ENCODE results near the gene RBM33.

RBM33 gene

GRCh38 chr7:155754165-155754564, 109.7 kb downstream of the RBM33 start:
- TF ChIP-seq USF1 (IDR thresholded peaks at IDR 0.05): no peak
- TF ChIP-seq EGR1 (IDR thresholded peaks at IDR 0.05): no peak
- no peak for TF ChIP-seq TCF12 (IDR thresholded peaks at IDR 0.05; ENCODE audit: low read depth)
- no peak for TF ChIP-seq CEBPB (IDR thresholded peaks at IDR 0.05)
- no peak for TF ChIP-seq ZBTB7A (IDR thresholded peaks at IDR 0.05; ENCODE audit: low read depth)
- TF ChIP-seq TAF1 (IDR thresholded peaks at IDR 0.05; ENCODE audit: low read depth): no peak
- no peak for TF ChIP-seq REST (IDR thresholded peaks at IDR 0.05; ENCODE audit: low read depth)
- TF ChIP-seq RAD21 (IDR thresholded peaks at IDR 0.05; ENCODE audit: low read depth): no peak
- TF ChIP-seq MAX (IDR thresholded peaks at IDR 0.05): no peak
- TF ChIP-seq EP300 (IDR thresholded peaks at IDR 0.05; ENCODE audit: borderline replicate concordance): no peak
- TF ChIP-seq NFIC (IDR thresholded peaks at IDR 0.05): no peak
- TF ChIP-seq TEAD4 (IDR thresholded peaks at IDR 0.05): no peak
- TF ChIP-seq YY1 (IDR thresholded peaks at IDR 0.05; ENCODE audit: low read depth): no peak
- no peak for TF ChIP-seq FOXM1 (IDR thresholded peaks at IDR 0.05; ENCODE audit: borderline replicate concordance, low read depth)

- TF ChIP-seq RAD21 (IDR thresholded peaks at IDR 0.05; ENCODE audit: low read depth): no peak
- no peak for TF ChIP-seq YY1 (IDR thresholded peaks at IDR 0.05; ENCODE audit: low read depth)
- no peak for TF ChIP-seq MAX (IDR thresholded peaks at IDR 0.05)
- TF ChIP-seq ZBTB7A (IDR thresholded peaks at IDR 0.05; ENCODE audit: low read depth): no peak
- no peak for TF ChIP-seq REST (IDR thresholded peaks at IDR 0.05; ENCODE audit: low read depth)
- TF ChIP-seq TCF12 (IDR thresholded peaks at IDR 0.05; ENCODE audit: low read depth): no peak
- TF ChIP-seq TEAD4 (IDR thresholded peaks at IDR 0.05): no peak
- no peak for TF ChIP-seq FOXM1 (IDR thresholded peaks at IDR 0.05; ENCODE audit: borderline replicate concordance, low read depth)
- TF ChIP-seq TAF1 (IDR thresholded peaks at IDR 0.05; ENCODE audit: low read depth): no peak
- no peak for TF ChIP-seq CEBPB (IDR thresholded peaks at IDR 0.05)
- no peak for TF ChIP-seq CREB1 (IDR thresholded peaks at IDR 0.05; ENCODE audit: low read depth)
- TF ChIP-seq EGR1 (IDR thresholded peaks at IDR 0.05): no peak
- TF ChIP-seq EP300 (IDR thresholded peaks at IDR 0.05; ENCODE audit: borderline replicate concordance): no peak
These were observed 110.6 kb downstream of the RBM33 start for GRCh38 chr7:155755026-155755425.

GRCh38 chr7:155756322-155756721, 111.9 kb downstream of the RBM33 start:
- no peak for TF ChIP-seq ZBTB7A (IDR thresholded peaks at IDR 0.05; ENCODE audit: low read depth)
- TF ChIP-seq CREB1 (IDR thresholded peaks at IDR 0.05; ENCODE audit: low read depth): no peak
- no peak for TF ChIP-seq TAF1 (IDR thresholded peaks at IDR 0.05; ENCODE audit: low read depth)
- no peak for TF ChIP-seq EGR1 (IDR thresholded peaks at IDR 0.05)
- TF ChIP-seq CEBPB (IDR thresholded peaks at IDR 0.05): no peak
- TF ChIP-seq REST (IDR thresholded peaks at IDR 0.05; ENCODE audit: low read depth): no peak
- no peak for TF ChIP-seq NFIC (IDR thresholded peaks at IDR 0.05)
- TF ChIP-seq USF1 (IDR thresholded peaks at IDR 0.05): no peak

- TF ChIP-seq CREB1 (IDR thresholded peaks at IDR 0.05; ENCODE audit: low read depth) (no peak), FOXM1 (IDR thresholded peaks at IDR 0.05; ENCODE audit: borderline replicate concordance, low read depth) (no peak), MAX (IDR thresholded peaks at IDR 0.05) (0 out of 2 replicates have a peak, but pooled peaks have one; percentile 12), RAD21 (IDR thresholded peaks at IDR 0.05; ENCODE audit: low read depth) (no peak), TAF1 (IDR thresholded peaks at IDR 0.05; ENCODE audit: low read depth) (no peak), YY1 (IDR thresholded peaks at IDR 0.05; ENCODE audit: low read depth) (no peak), TCF12 (IDR thresholded peaks at IDR 0.05; ENCODE audit: low read depth) (no peak), EGR1 (IDR thresholded peaks at IDR 0.05) (no peak), CEBPB (IDR thresholded peaks at IDR 0.05) (no peak)
These were observed 113.9 kb downstream of the RBM33 start for GRCh38 chr7:155758348-155758747.
